ENCODE measurements around the gene AKR1E2.

The AKR1E2 gene

GRCh38 chr10:4867520-4868356 is 41.7 kb downstream of the AKR1E2 start:
- no peak overlapping the region for H3K27ac ChIP-seq
- no peak for TF ChIP-seq CTCF (conservative IDR thresholded peaks at IDR 0.05)

- no peak overlapping the region for H3K27ac ChIP-seq
- TF ChIP-seq CTCF (conservative IDR thresholded peaks at IDR 0.05), result no peak
Observed at GRCh38 chr10:4868357-4868657, 42.3 kb downstream of the AKR1E2 start.

GRCh38 chr10:4882704-4883078 is 56.7 kb downstream of the AKR1E2 start:
- no peak for TF ChIP-seq CTCF (conservative IDR thresholded peaks at IDR 0.05)
- no peak overlapping the region for H3K27ac ChIP-seq

GRCh38 chr10:4883079-4883739 is 57.2 kb downstream of the AKR1E2 start:
- H3K27ac ChIP-seq, result no peak overlapping the region

GRCh38 chr10:4885162-4885561 is 59.2 kb downstream of the AKR1E2 start:
- H3K27ac ChIP-seq, result no peak overlapping the region
- TF ChIP-seq CTCF (conservative IDR thresholded peaks at IDR 0.05), result no peak

More at GRCh38 chr10:4883079-4883739, 57.2 kb downstream of the AKR1E2 start:
- TF ChIP-seq CTCF (conservative IDR thresholded peaks at IDR 0.05), result no peak

- no peak for TF ChIP-seq CTCF (conservative IDR thresholded peaks at IDR 0.05)
- no peak overlapping the region for H3K27ac ChIP-seq
Observed at GRCh38 chr10:4887501-4887900, 61.5 kb downstream of the AKR1E2 start.

GRCh38 chr10:4888236-4888635 is 62.2 kb downstream of the AKR1E2 start:
- H3K27ac ChIP-seq, result no peak overlapping the region
- no peak for TF ChIP-seq CTCF (conservative IDR thresholded peaks at IDR 0.05)

Data from VCaP (cell line).